Astrocyte (in vitro differentiated cells and primary cell): ENCODE data around the gene TP73.

Source experiments
- EZH2 ChIP-seq: IDR thresholded peaks from 2 replicates; pipeline ENCODE4 v1.6.1; 2012; ENCODE audit warnings: mild to moderate bottlenecking, low read length, inconsistent platforms; ENCODE audit not compliant: insufficient read depth
- TF ChIP-seq, protein P1 (sequence below): IDR thresholded peaks from 2 replicates; pipeline ENCODE4 v1.5.1; 2011; ENCODE audit warnings: low read depth, mild to moderate bottlenecking, inconsistent platforms, low read length, moderate library complexity; ENCODE audit not compliant: insufficient read depth

DNA sequence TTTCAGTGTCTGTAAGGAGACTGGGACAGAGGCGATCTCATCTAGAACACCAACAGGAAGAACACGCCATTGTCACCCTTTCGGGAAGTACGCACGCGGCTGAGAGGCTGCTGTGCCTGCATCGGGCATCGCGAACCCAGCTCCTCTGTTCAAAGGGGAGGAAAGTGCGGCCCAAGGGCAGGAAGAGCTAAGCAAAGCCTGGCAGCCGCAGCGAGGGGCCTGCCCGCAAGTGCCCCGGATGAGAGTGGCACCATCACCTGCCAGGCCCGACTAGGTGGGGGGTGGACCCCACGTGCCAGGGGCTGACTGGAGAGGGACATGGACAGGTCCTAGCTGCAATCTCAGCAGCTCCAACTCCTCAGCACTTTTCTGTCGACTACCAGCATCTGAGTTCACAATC lies 20.0 kb upstream of the TP73 start:
- TF ChIP-seq, protein P1, sequence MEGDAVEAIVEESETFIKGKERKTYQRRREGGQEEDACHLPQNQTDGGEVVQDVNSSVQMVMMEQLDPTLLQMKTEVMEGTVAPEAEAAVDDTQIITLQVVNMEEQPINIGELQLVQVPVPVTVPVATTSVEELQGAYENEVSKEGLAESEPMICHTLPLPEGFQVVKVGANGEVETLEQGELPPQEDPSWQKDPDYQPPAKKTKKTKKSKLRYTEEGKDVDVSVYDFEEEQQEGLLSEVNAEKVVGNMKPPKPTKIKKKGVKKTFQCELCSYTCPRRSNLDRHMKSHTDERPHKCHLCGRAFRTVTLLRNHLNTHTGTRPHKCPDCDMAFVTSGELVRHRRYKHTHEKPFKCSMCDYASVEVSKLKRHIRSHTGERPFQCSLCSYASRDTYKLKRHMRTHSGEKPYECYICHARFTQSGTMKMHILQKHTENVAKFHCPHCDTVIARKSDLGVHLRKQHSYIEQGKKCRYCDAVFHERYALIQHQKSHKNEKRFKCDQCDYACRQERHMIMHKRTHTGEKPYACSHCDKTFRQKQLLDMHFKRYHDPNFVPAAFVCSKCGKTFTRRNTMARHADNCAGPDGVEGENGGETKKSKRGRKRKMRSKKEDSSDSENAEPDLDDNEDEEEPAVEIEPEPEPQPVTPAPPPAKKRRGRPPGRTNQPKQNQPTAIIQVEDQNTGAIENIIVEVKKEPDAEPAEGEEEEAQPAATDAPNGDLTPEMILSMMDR: no peak
- TF ChIP-seq EZH2: no peak
